HCT116 (cell line): ENCODE measurements around the gene OR2D3.

Experiments used
- CTCF ChIP-seq, 3 experiments: fragments of 200-600 bp in 1 of 3; sonication (generic) in 1 of 3; IDR thresholded peaks in 2 of 3; conservative IDR thresholded peaks in 1 of 3; 2 replicates each; pipeline ENCODE4 v1.5.1; 2012 to 2017; ENCODE audit warnings: low read depth in 2 of 3, low read length in 2 of 3, antibody characterized with exemption in 1 of 3, borderline replicate concordance in 1 of 3, control low read depth in 1 of 3, mild to moderate bottlenecking in 1 of 3, mixed read lengths in 1 of 3, mixed run types in 1 of 3, moderate library complexity in 1 of 3; ENCODE audit not compliant: insufficient read depth in 1 of 3
- FOSL1 ChIP-seq: IDR thresholded peaks from 2 replicates; pipeline ENCODE4 v1.6.1; 2012; ENCODE audit warnings: low read depth
- POLR2A ChIP-seq: IDR thresholded peaks from 2 replicates; pipeline ENCODE4 v1.7.0; 2011; ENCODE audit warnings: borderline replicate concordance; ENCODE audit not compliant: insufficient read depth, insufficient read length; ENCODE audit errors: extremely low read depth
- POLR2AphosphoS5 ChIP-seq: IDR thresholded peaks from 2 replicates; pipeline ENCODE4 v1.6.1; 2011; ENCODE audit warnings: mild to moderate bottlenecking, low read depth, low read length, moderate library complexity
- RAD21 ChIP-seq: IDR thresholded peaks from 2 replicates; pipeline ENCODE4 v1.6.1; 2012; ENCODE audit warnings: low read depth, mild to moderate bottlenecking
- REST ChIP-seq: IDR thresholded peaks from 2 replicates; pipeline ENCODE4 v1.6.1; 2012; ENCODE audit warnings: low read depth
- SIN3A ChIP-seq: IDR thresholded peaks from 2 replicates; pipeline ENCODE4 v1.6.1; 2012; ENCODE audit warnings: low read depth
- TCF7L2 ChIP-seq: IDR thresholded peaks from 2 replicates; pipeline ENCODE4 v1.7.0; 2011; ENCODE audit warnings: borderline replicate concordance, inconsistent platforms; ENCODE audit not compliant: insufficient read depth, insufficient read length; ENCODE audit errors: extremely low read depth

GRCh38 chr11:6882751-6883150 lies 38.1 kb upstream of the OR2D3 start:
- TF ChIP-seq CTCF (IDR thresholded peaks at IDR 0.05 in 2 of 3, conservative IDR thresholded peaks at IDR 0.05 in 1 of 3; ENCODE audit: borderline replicate concordance in 1 of 3, insufficient read depth in 1 of 3, low read depth in 2 of 3, low read length in 2 of 3) = no peak
- TF ChIP-seq TCF7L2 = no peak
- TF ChIP-seq REST = no peak
- TF ChIP-seq SIN3A = no peak
- TF ChIP-seq POLR2A = no peak
- no peak for TF ChIP-seq POLR2AphosphoS5
- no peak for TF ChIP-seq RAD21
- TF ChIP-seq FOSL1 = no peak
